ENCODE results near the gene ATP5F1D. TPM values are rescaled to one million over a fixed set of nuclear protein-coding genes. Genes with fewer than 3 reads are reported as not detected.

Gene ATP5F1D
- total and polyA plus RNA-seq, 2 of the 13 experiments (the other 11 are each of a cell fraction or from before 2014, with no cell fraction given), result 39.4 to 78.7 TPM

GRCh38 chr19:1275260-1275975 is 33.9 kb downstream of the ATP5F1D start, which contains the start of gene FAM174C (continued):
- TF ChIP-seq JDP2 (CRISPR knock-in tag; IDR thresholded peaks at IDR 0.05; ENCODE audit: borderline replicate concordance) (peak; percentile 46; the same call in 1 of the 2 replicates), RFX5 (IDR thresholded peaks at IDR 0.05; ENCODE audit: low read depth, low read length) (no peak; the same call in none of the 2 replicates), ARHGAP35 (CRISPR knock-in tag; IDR thresholded peaks at IDR 0.05; ENCODE audit: borderline replicate concordance) (no peak), ISX (CRISPR knock-in tag; conservative IDR thresholded peaks at IDR 0.05) (no peak), CCDC6 (CRISPR knock-in tag; IDR thresholded peaks at IDR 0.05) (peak; percentile 98), PCBP1 (IDR thresholded peaks at IDR 0.05; ENCODE audit: borderline replicate concordance, low read depth, low read length) (0 out of 2 replicates have a peak, but pooled peaks have one; percentile 49), ZNF12 (CRISPR knock-in tag; IDR thresholded peaks at IDR 0.05) (no peak), SNAPC5 (CRISPR knock-in tag; IDR thresholded peaks at IDR 0.05; ENCODE audit: borderline replicate concordance) (0 out of 2 replicates have a peak, but pooled peaks have one; percentile 26), ZNF577 (CRISPR knock-in tag; IDR thresholded peaks at IDR 0.05; ENCODE audit: borderline replicate concordance, low read depth) (no peak), ZNF556 (CRISPR knock-in tag; IDR thresholded peaks at IDR 0.05; ENCODE audit: borderline replicate concordance) (no peak), UBTF (CRISPR knock-in tag; IDR thresholded peaks at IDR 0.05) (no peak; the same call in 1 of the 2 replicates), ZFY (CRISPR knock-in tag; IDR thresholded peaks at IDR 0.05) (peak; percentile 89; the same call in 1 of the 2 replicates), NFATC3 (CRISPR knock-in tag; IDR thresholded peaks at IDR 0.05) (no peak), ELF1 (CRISPR knock-in tag; IDR thresholded peaks at IDR 0.05) (peak; percentile 95), ZNF207 (IDR thresholded peaks at IDR 0.05; ENCODE audit: borderline replicate concordance) (no peak), ZNF780A (CRISPR knock-in tag; IDR thresholded peaks at IDR 0.05) (no peak), ZNF230 (CRISPR knock-in tag; IDR thresholded peaks at IDR 0.05) (no peak), NAIF1 (CRISPR knock-in tag; IDR thresholded peaks at IDR 0.05; ENCODE audit: borderline replicate concordance) (no peak), ZNF329 (CRISPR knock-in tag; IDR thresholded peaks at IDR 0.05; ENCODE audit: low read depth) (no peak; the same call in 1 of the 2 replicates), FOXO4 (CRISPR knock-in tag; conservative IDR thresholded peaks at IDR 0.05) (no peak), ZNF253 (CRISPR knock-in tag; IDR thresholded peaks at IDR 0.05; ENCODE audit: borderline replicate concordance) (no peak; the same call in 1 of the 2 replicates), ZNF574 (CRISPR knock-in tag; IDR thresholded peaks at IDR 0.05) (peak; percentile 88)

Measured in HepG2 (cell line).